ENCODE measurements around the gene ANKRD66.

Gene ANKRD66

DNA sequence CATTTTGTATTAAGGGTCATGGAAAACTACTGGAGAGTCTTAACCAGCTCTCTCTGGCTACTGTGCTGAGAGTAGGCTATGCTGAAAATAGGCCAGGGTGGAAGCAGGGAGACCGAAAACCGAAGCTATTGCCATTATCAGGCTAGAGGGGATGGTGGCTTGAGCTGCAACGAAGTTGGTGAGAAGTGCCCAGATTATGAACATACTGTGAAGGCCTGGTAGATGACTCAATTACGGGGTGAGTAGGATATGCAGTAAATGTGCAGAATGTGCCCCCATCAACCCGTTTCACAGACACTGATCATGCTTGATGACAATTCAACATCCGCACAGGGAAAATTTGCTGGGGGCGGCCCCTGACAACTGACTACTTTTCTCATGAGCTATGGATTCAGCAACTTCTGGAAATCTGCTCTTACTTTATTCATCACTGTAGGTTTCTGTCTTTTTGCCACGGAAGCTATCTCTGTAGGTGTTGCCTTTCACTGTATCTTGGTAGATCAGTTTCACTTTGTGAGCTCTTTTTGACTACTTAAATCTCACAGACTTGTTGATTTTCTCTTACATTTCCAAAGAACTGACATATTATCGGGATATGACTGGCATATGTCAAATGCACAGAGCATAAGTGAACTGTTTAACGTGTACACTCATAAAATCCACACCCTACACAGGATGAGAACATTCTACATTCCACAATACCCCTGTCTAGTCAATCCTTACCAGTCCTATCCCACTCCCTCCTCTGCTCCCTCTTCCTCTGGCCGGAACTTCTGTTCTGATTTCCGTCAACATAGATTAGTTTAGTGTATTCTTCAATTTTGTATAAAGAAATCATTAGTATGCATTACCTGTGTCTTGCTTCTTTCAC lies 31.0 kb downstream of the ANKRD66 start (continued):
- TF ChIP-seq, protein P1, sequence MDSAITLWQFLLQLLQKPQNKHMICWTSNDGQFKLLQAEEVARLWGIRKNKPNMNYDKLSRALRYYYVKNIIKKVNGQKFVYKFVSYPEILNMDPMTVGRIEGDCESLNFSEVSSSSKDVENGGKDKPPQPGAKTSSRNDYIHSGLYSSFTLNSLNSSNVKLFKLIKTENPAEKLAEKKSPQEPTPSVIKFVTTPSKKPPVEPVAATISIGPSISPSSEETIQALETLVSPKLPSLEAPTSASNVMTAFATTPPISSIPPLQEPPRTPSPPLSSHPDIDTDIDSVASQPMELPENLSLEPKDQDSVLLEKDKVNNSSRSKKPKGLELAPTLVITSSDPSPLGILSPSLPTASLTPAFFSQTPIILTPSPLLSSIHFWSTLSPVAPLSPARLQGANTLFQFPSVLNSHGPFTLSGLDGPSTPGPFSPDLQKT (IDR thresholded peaks at IDR 0.05; ENCODE audit: borderline replicate concordance, low read depth, low read length) = no peak
- no peak for TF ChIP-seq ZNF521 (tag by site-specific recombination; IDR thresholded peaks at IDR 0.05)
- TF ChIP-seq ZFP69B (tag by site-specific recombination; IDR thresholded peaks at IDR 0.05) = no peak
- no peak for TF ChIP-seq ZNF133 (tag by site-specific recombination; IDR thresholded peaks at IDR 0.05)
- no peak for TF ChIP-seq ZNF548 (tag by site-specific recombination; IDR thresholded peaks at IDR 0.05)

DNA sequence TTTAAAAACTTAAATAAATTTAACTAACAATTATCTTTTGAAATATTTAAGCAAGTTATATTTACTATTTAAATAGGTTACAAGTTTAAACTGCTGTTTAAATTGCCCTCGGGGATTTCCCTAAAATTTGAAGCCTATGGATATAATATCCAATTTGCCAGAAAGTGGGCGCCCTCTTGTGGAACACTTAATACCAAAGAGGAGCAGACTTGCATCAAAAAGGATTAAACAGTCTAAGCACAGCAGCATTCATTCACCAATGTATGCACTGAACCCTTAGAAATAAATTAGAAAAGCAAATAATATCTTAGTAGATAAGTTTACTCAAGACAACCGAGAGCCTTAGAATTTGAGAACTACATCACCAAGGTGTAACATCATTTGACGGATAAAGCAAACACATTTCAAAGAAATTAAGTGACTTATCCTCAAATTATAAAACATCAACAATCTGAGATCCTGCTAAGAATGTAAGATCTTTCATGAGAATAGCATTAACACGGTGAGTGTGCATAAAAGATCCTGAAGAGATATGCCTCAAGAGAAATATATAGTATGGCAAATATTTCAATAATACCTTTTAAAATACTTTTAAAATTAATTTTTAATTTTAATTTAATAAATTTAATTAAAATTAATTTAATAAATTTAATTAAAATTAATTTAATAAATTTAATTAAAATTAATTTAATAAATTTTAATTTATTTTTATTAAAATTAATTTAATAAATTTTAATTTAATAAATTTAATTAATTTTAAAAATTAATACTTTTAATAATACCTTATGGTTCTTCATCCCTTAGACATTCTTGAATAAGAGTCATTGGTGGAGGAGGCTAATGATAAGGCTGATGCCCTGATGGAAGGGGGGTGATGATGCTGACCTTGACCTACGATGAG lies 35.0 kb downstream of the ANKRD66 start:
- ChIA-PET CTCF (interaction anchor here (0.9 to 1.2 kb wide), 4 partner anchors 11 to 359 kb away, joined by 3 to 7 read pairs (median 3); no protein-coding TSS in a partner anchor), POLR2A (no interaction called here)
- Histone ChIP-seq H3K4me1 (ENCODE audit: control insufficient read depth, insufficient read depth, low read length) (no peaks in the 10 kb centered on the region), H3K36me3 (ENCODE audit: control insufficient read depth in 2 of 2, insufficient read depth in 1 of 2, low read length in 2 of 2) (no peaks in the 10 kb centered on the region), H3K9me3 (ENCODE audit: control insufficient read depth, insufficient read depth, low read depth, low read length) (no peaks in the 10 kb centered on the region), H3K27ac (ENCODE audit: extremely low read depth, low read depth, low read length) (no peak overlapping the region), H3K4me3 (ENCODE audit: low read depth, low read length) (no peak overlapping the region)
- TF ChIP-seq, protein P2, sequence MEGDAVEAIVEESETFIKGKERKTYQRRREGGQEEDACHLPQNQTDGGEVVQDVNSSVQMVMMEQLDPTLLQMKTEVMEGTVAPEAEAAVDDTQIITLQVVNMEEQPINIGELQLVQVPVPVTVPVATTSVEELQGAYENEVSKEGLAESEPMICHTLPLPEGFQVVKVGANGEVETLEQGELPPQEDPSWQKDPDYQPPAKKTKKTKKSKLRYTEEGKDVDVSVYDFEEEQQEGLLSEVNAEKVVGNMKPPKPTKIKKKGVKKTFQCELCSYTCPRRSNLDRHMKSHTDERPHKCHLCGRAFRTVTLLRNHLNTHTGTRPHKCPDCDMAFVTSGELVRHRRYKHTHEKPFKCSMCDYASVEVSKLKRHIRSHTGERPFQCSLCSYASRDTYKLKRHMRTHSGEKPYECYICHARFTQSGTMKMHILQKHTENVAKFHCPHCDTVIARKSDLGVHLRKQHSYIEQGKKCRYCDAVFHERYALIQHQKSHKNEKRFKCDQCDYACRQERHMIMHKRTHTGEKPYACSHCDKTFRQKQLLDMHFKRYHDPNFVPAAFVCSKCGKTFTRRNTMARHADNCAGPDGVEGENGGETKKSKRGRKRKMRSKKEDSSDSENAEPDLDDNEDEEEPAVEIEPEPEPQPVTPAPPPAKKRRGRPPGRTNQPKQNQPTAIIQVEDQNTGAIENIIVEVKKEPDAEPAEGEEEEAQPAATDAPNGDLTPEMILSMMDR (tag by site-specific recombination; IDR thresholded peaks at IDR 0.05) = peak; percentile 24; the same call in 1 of the 2 replicates
- TF ChIP-seq SALL2 (tag by site-specific recombination; IDR thresholded peaks at IDR 0.05; ENCODE audit: borderline replicate concordance) = no peak
- TF ChIP-seq ZFP3 (tag by site-specific recombination; IDR thresholded peaks at IDR 0.05; ENCODE audit: low read depth) = no peak
- TF ChIP-seq ZNF596 (tag by site-specific recombination; IDR thresholded peaks at IDR 0.05) = no peak
- TF ChIP-seq ZNF24 (tag by site-specific recombination; IDR thresholded peaks at IDR 0.05) = peak; percentile 23; the same call in 1 of the 2 replicates
- peak; percentile 64; the same call in 1 of the 2 replicates for TF ChIP-seq ZNF660 (tag by site-specific recombination; IDR thresholded peaks at IDR 0.05)
- no peak for TF ChIP-seq ZNF544 (tag by site-specific recombination; IDR thresholded peaks at IDR 0.05)
- no peak for TF ChIP-seq REPIN1 (tag by site-specific recombination; IDR thresholded peaks at IDR 0.05; ENCODE audit: low read depth)
- TF ChIP-seq IKZF3 (tag by site-specific recombination; IDR thresholded peaks at IDR 0.05) = peak; percentile 67
- TF ChIP-seq ZNF521 (tag by site-specific recombination; IDR thresholded peaks at IDR 0.05) = no peak
- TF ChIP-seq TRIM28 (IDR thresholded peaks at IDR 0.05; ENCODE audit: borderline replicate concordance, low read length) = no peak
- TF ChIP-seq, protein P3, sequence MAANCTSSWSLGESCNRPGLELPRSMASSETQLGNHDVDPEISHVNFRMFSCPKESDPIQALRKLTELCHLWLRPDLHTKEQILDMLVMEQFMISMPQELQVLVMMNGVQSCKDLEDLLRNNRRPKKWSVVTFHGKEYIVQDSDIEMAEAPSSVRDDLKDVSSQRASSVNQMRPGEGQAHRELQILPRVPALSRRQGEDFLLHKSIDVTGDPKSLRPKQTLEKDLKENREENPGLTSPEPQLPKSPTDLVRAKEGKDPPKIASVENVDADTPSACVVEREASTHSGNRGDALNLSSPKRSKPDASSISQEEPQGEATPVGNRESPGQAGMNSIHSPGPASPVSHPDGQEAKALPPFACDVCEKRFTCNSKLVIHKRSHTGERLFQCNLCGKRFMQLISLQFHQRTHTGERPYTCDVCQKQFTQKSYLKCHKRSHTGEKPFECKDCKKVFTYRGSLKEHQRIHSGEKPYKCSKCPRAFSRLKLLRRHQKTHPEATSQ (tag by site-specific recombination; IDR thresholded peaks at IDR 0.05) = no peak
- TF ChIP-seq ZNF629 (tag by site-specific recombination; IDR thresholded peaks at IDR 0.05) = no peak
- TF ChIP-seq ZNF391 (tag by site-specific recombination; IDR thresholded peaks at IDR 0.05; ENCODE audit: borderline replicate concordance, low read depth) = no peak
- 0 out of 2 replicates have a peak, but pooled peaks have one; percentile 18 for TF ChIP-seq ZBTB17 (tag by site-specific recombination; IDR thresholded peaks at IDR 0.05)
- peak; percentile 77 for TF ChIP-seq ZNF654 (tag by site-specific recombination; IDR thresholded peaks at IDR 0.05; ENCODE audit: low read depth)
